Nucleus accumbens (tissue), 56 donors: ENCODE results near the gene MSANTD1.

Source experiments
- DNase-seq, 56 donors: peaks; one replicate each; lab custom pipeline; 2025; lab: John Stamatoyannopoulos, UW

The MSANTD1 gene

DNA sequence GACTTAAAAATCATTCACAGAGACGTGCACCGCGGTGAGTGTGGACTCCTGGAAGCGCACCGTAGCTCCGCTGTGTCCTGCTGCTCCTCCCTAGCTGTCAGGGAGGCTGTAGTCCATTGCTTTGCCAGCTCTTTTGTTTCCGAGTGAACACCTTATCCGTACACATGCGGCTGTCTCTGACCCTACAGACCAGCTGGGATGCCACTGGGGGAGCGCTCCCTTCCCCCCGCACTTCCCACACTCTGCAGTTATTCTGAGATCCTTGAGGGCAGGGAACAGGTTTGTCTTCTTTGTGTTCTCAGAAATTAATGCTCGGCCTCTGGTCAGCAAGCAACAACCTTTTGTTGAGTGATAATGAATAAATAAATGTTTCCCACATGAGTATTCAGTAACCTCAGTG is 33.7 kb upstream of the MSANTD1 start:
- DNase-seq: no peak

GRCh38 chr4:3215733-3216132 is 33.2 kb upstream of the MSANTD1 start:
- DNase-seq: no peak

DNA sequence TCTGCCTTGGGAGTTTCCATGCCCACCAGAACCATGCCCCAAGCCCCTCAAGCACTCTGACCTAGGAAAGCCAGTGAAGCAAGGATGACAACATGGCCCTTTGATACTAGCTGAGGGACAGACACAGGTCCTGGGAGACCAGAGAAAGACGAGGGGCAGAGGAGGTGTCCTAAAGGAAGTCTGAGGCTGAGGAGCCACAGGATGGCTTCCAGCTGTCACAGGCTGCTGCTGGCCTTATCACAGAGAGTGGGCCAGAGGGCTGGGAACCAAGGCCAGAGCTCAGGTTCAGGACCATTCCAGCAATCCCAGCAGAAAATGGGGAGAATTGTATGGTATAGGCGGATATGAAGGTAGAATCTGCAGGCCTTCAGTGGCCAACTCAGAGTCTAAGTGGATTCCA is 31.7 kb upstream of the MSANTD1 start:
- DNase-seq: no peak

GRCh38 chr4:3217771-3218170 is 31.2 kb upstream of the MSANTD1 start:
- no peak for DNase-seq

- no peak for DNase-seq
Observed at GRCh38 chr4:3218824-3219760, 29.9 kb upstream of the MSANTD1 start.

DNA sequence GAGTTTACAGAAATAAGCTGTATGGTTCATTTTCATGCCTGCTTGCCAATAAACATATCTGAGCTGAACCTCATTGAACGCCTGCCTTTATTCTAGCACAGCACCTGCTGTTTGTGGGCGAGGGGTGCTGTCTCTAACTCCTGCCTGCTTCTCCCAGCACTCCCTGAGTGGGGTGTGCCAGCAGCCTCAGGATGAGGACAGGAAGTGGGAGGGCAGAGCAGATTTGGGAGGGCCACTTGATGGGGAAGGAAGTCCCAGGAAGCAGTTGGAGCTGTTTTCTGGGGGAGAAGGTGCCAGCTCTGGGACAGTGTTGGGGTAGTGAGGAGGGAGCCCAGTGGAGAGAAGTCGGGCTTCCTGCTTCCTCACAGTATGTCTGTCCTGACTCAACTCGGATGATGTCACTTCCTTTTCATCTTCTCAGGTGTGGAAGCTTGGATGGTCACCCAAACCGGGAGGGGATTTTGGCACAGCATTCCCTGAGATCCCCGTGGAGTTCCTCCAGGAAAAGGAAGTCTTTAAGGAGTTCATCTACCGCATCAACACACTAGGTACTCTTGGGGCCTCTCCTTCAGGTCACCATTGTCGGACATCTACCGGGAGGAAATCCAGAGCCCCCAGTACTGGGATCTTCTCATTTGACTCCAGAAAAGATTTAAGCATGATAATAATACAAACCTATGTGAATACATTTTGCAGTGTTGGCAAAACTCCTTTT is 29.0 kb upstream of the MSANTD1 start:
- DNase-seq: peak in 9 of 56 donors; percentile 10 to 48 (median 26)

DNA sequence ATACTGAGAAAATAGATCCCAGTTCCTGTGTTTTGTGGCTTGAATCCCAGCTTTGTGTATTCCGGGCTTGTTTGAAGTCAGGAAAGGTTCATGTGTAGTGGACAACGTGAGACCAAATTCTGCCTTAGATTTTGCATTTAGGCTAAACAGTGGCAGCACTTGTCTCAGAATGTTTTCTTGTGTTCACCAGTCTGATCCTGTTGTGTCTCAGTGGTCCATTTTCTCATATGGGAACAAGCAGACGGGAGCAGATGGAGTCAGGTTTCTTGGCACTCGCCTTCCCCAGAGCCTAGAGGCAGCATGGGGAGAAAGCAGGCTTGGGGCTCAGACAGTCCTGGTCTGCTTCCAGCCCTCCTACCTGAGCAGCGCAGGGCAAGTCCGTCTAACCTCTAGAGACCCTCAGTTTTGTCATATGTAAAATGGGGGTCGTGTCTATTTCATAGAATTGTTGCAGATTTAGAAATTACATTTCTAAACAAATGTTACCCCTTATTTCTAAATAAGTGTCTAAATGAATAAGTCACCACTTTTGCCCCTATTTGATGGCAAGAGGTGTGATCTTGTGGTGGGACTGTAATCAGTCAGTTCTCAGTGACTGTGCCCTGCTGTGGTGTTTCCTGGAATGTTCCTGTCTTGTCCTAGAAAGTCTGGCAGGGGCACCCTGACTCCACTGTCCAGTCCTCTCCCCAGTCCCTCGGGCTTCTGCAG is 28.3 kb upstream of the MSANTD1 start:
- DNase-seq: no peak

DNA sequence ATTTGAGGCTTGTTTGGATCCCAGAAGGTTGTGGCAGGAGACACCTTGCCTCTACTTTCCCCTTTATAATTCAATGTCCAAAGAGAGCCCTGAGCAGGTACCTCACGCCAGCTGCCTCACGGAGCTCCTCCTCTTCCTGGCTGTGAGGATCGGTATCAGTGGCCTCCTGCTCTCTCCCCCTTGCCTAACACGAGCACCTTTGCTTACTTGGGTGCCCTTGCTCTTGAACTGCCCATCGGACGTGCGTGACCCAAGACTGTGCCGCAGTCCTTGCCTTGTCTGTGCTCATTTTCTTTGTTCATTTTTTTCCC is 27.8 kb upstream of the MSANTD1 start:
- DNase-seq: no peak

GRCh38 chr4:3221996-3222395 is 27.0 kb upstream of the MSANTD1 start:
- no peak for DNase-seq

DNA sequence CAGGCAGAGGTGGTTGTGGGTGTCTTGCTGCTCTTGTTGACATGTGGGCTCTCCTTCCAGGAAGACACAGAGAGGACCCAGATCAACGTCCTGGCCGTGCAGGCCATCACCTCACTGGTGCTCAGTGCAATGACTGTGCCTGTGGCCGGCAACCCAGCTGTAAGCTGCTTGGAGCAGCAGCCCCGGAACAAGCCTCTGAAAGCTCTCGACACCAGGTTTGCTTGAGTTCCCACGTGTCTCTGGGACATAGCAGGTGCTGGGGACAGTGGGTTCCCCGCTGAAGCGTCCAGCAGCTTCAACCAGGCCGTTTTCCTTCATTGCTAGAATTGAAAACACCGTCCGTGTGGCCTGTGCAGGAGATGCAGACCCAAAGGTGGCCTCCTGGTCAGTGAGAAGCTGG is 25.6 kb upstream of the MSANTD1 start:
- no peak for DNase-seq

DNA sequence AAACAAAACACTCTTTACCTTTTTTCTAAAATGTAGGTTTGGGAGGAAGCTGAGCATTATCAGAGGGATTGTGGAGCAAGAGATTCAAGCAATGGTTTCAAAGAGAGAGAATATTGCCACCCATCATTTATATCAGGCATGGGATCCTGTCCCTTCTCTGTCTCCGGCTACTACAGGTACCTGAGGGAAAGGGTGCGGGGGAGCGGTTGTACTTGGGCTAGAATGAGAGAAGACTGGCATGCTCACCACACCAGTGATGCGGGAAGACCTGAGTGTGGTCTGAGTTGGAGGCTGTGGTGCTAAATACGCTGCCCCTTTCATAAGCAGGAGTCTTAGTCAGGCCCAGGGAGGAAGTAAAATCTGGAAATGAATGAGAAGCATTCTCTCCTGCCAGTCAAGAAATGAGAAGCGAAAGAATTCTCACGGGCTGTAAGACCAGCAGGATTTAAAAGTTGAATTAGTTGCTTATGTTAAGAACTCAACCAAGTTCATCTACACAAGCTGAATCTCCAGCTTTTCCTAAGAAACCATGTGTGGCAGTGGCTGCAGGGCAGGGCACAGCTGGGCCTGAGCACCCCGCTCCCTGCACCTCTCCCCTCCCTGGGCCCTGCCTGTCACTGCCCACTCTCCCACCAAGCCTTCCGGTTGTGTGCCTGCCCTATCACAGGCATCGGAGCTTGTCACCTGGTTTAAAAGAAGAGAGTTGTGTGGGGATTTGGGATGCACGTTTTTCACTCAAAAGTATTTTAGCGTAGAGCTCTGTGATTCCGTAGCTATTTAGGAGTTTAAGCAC is 24.8 kb upstream of the MSANTD1 start:
- no peak for DNase-seq

GRCh38 chr4:3225071-3225850 is 23.7 kb upstream of the MSANTD1 start:
- DNase-seq: no peak

DNA sequence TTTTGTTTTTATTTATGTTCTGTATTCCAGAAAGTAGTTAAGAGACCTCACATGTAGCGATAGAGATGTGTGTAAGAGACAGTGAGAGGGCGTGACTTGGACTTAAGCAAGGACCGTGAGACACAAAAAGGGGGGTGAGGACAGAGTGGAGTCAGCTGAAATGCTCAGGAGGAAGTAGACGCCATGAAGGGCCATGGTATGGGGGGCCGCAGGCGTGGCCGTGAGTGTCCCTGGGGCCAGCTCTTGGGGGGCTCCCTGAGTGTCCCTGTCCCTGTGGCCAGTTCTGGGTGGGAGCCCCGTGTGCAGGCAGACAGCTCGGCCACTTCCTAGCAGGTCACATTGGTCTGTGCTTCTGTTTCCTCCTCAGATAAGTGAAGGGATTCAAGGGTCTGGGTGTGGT is 23.0 kb upstream of the MSANTD1 start:
- DNase-seq: no peak

DNA sequence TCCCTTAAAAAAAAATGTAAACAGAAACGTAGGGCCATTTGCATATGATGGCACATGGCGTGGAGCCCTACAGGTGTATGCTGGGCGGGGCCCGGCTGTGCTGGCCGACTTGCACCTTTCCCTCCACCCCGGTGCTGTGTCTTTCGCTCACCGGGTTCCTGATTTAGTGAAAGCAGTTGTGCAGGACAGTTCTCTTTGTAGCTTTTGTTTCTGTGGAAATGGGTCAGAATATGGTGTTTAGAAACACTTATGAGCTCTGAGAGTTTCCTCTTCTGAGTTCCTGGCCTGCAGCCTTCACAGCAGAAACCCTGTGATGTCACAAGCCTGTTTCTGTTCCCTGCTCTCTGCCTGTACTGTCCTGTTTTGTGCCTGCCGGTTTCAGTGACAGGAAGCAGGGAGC is 22.5 kb upstream of the MSANTD1 start:
- DNase-seq: peak in 7 of 56 donors; percentile 13 to 40 (median 16)

- no peak for DNase-seq
Observed at GRCh38 chr4:3226944-3227343, 22.0 kb upstream of the MSANTD1 start.

DNA sequence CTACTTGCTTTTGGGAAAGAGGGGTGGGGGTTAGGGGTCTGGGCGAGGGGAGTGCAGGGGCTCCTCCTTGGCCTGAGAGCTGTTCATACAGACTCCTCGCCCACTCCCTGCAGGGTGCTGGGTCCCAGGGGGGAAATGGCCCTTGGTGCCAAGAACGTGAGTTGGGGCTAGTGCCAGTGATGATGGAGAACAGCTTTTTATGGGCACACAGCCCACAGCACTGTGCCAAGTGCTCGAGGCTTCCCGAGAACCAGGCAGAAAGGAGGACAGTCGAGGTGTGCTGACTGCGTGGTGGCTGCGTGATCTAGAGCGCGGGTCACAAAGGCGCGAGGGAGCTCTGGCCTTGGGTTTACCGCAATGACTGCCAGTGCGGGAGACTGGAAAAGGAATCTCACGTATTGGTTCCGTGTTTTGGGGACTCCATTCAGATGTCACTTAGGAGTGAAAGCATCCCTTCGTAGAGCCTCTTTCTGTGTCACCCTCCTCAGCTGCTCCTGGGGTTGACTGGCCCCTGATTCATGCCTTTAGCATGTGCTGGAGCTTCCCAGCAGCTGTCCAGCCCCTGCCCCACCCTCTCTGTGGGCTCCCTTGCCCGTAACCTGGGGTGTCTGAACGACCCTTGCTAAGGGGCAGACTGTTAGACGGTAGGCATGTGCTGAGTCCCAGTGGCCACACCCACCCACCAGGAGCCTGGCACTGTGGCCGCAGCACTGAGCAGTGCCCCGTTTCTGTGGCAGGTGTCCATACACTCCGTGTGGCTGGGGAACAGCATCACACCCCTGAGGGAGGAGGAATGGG is 20.9 kb upstream of the MSANTD1 start:
- DNase-seq: no peak

DNA sequence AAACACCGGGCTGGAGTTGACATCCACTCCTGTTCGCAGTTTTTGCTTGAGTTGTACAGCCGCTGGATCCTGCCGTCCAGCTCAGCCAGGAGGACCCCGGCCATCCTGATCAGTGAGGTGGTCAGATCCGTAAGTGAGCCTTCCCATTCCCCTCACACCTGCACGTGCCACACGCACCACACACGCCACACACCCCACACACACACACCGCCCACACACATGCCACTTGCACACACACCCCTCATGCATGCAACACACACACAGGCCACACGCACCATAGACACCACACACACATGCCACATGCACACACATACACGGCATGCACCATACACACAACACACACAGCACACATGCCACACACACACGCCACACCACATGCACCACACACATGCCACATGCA is 20.1 kb upstream of the MSANTD1 start:
- DNase-seq: no peak

- no peak for DNase-seq
Observed at GRCh38 chr4:3229328-3229727, 19.6 kb upstream of the MSANTD1 start.

DNA sequence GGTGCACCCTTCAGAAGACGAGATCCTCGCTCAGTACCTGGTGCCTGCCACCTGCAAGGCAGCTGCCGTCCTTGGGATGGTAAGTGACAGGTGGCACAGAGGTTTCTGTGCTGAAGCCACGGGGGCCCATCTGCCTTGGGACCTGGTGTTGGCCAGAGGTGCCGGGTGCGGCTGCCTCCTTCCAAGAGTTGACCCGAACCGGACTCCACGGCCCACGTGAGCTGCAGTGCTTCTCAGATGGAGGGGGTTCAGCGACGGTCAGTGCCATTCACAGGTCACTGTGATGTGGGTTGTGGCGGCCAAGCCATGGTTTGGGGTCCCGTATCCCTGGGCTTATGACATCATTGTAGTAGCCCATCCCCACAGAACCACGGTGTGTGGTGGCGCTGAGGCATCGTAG is 19.0 kb upstream of the MSANTD1 start:
- DNase-seq: no peak
